ENCODE data around the gene DNAJC4. TPM values are rescaled to one million over a fixed set of nuclear protein-coding genes. Genes with fewer than 3 reads are reported as not detected.

The DNAJC4 gene
- total and polyA plus RNA-seq, 9 of the 15 experiments (the other 6 are each of a cell fraction or from before 2014, with no cell fraction given): 4.0 to 32.6 (median 19.9) TPM

GRCh38 chr11:64240435-64241240 is 10.3 kb downstream of the DNAJC4 start, which contains the start of gene FKBP2 (continued):
- TF ChIP-seq PHF21A (IDR thresholded peaks at IDR 0.05; ENCODE audit: borderline replicate concordance, low read depth) (0 out of 2 replicates have a peak, but pooled peaks have one; percentile 42), KDM4B (IDR thresholded peaks at IDR 0.05; ENCODE audit: borderline replicate concordance in 2 of 2, low read depth in 1 of 2) (peak in 1 of 2 experiments; percentile 77; a peak in 1 of 4 replicates), ZNF395 (CRISPR knock-in tag; IDR thresholded peaks at IDR 0.05) (peak; percentile 70; the same call in 1 of the 2 replicates), ZNF696 (CRISPR knock-in tag; conservative IDR thresholded peaks at IDR 0.05) (0 out of 2 replicates have a peak, but pooled peaks have one; percentile 56), RFX7 (CRISPR knock-in tag; IDR thresholded peaks at IDR 0.05) (no peak), HDAC1 (IDR thresholded peaks at IDR 0.05) (peak in 1 of 2 experiments; percentile 51; a peak in 2 of 4 replicates), SMARCA4 (IDR thresholded peaks at IDR 0.05) (peak; percentile 46; the same call in 1 of the 2 replicates), SNAPC5 (CRISPR knock-in tag; IDR thresholded peaks at IDR 0.05) (no peak), ZBED1 (IDR thresholded peaks at IDR 0.05) (no peak), DMBX1 (CRISPR knock-in tag; IDR thresholded peaks at IDR 0.05; ENCODE audit: borderline replicate concordance) (no peak; the same call in 1 of the 2 replicates), RBM34 (IDR thresholded peaks at IDR 0.05; ENCODE audit: borderline replicate concordance, insufficient read depth, low read length) (no peak), POLR2G (IDR thresholded peaks at IDR 0.05; ENCODE audit: low read depth, low read length) (peak; percentile 96), PURB (CRISPR knock-in tag; IDR thresholded peaks at IDR 0.05; ENCODE audit: low read depth) (no peak), THAP12 (CRISPR knock-in tag; IDR thresholded peaks at IDR 0.05) (peak; percentile 52), AFF1 (IDR thresholded peaks at IDR 0.05; ENCODE audit: low read depth in 1 of 2, partially characterized antibody in 2 of 2) (peak in 1 of 2 experiments; percentile 37), CHD4 (IDR thresholded peaks at IDR 0.05; ENCODE audit: insufficient read depth, insufficient replicate concordance, low read depth, low read length, poor library complexity, severe bottlenecking) (peak; percentile 63), SMARCC2 (IDR thresholded peaks at IDR 0.05; ENCODE audit: low read depth) (no peak), ZNF589 (CRISPR knock-in tag; IDR thresholded peaks at IDR 0.05; ENCODE audit: low read depth) (peak; percentile 50; the same call in 1 of the 2 replicates)
